GM23338 (cell line): Measurements from ENCODE around the gene FAM89B.
"Not testable (repeated sequence)": the region's sequence is repeated elsewhere in the genome, so short reads cannot be mapped to it uniquely, and the experiment has no call there.

Experiments
- CREB1 ChIP-seq: fragments of 250-450 bp; sonication (Bioruptor Pico); IDR thresholded peaks from 2 replicates; pipeline ENCODE4 v1.5.0; 2020; ENCODE audit warnings: low read depth, mild to moderate bottlenecking, moderate library complexity
- EZH2 ChIP-seq: fragments of 200-600 bp; sonication (generic); IDR thresholded peaks from one replicate; pipeline ENCODE4 v1.8.0; 2017; ENCODE audit warnings: antibody characterized with exemption, mild to moderate bottlenecking, low read depth; ENCODE audit not compliant: unreplicated experiment
- EZH2phosphoT487 ChIP-seq: fragments of 200-600 bp; sonication (generic); IDR thresholded peaks from one replicate; pipeline ENCODE4 v1.8.1; 2018; ENCODE audit warnings: antibody characterized with exemption; ENCODE audit not compliant: unreplicated experiment
- JUNB ChIP-seq: IDR thresholded peaks from one replicate; pipeline ENCODE4 v1.6.1; 2016; ENCODE audit warnings: antibody characterized with exemption; ENCODE audit not compliant: unreplicated experiment
- NANOG ChIP-seq: IDR thresholded peaks from 2 replicates; pipeline ENCODE4 v1.6.1; 2016; ENCODE audit warnings: antibody characterized with exemption, borderline replicate concordance
- POLR2AphosphoS5 ChIP-seq: IDR thresholded peaks from 2 replicates; pipeline ENCODE4 v1.6.1; 2016; ENCODE audit warnings: antibody characterized with exemption, low read depth
- REST ChIP-seq: IDR thresholded peaks from one replicate; pipeline ENCODE4 v1.6.1; 2018; ENCODE audit warnings: antibody characterized with exemption; ENCODE audit not compliant: unreplicated experiment
- STAT1 ChIP-seq: IDR thresholded peaks from one replicate; pipeline ENCODE4 v1.6.1; 2016; ENCODE audit warnings: antibody characterized with exemption; ENCODE audit not compliant: unreplicated experiment
- ZNF114 ChIP-seq: fragments of 250-450 bp; sonication (Bioruptor Pico); IDR thresholded peaks from 2 replicates; pipeline ENCODE4 v1.5.0; 2020; ENCODE audit warnings: mild to moderate bottlenecking, moderate library complexity
- ZNF331 ChIP-seq: fragments of 250-450 bp; sonication (Bioruptor Pico); IDR thresholded peaks from 2 replicates; pipeline ENCODE4 v1.5.0; 2020; ENCODE audit warnings: low read depth, mild to moderate bottlenecking, moderate library complexity
- TF ChIP-seq, protein P1 (sequence below), 2 experiments: fragments of 200-600 bp in 1 of 2; sonication (generic) in 1 of 2; conservative IDR thresholded peaks; 2 replicates each; pipeline versions ENCODE4 v1.5.1 to v1.6.1; 2016 to 2017; ENCODE audit warnings: antibody characterized with exemption in 2 of 2, low read depth in 2 of 2, mild to moderate bottlenecking in 2 of 2, moderate library complexity in 1 of 2
- TF ChIP-seq, protein P2 (sequence below): IDR thresholded peaks from 2 replicates; pipeline ENCODE4 v1.6.1; 2016; ENCODE audit warnings: antibody characterized with exemption
- TF ChIP-seq, protein P3 (sequence below): fragments of 250-450 bp; sonication (Bioruptor Pico); IDR thresholded peaks from 2 replicates; pipeline ENCODE4 v1.5.0; 2020; ENCODE audit warnings: mild to moderate bottlenecking, moderate library complexity

GRCh38 chr11:65522718-65523630 is 49.4 kb upstream of the FAM89B start:
- TF ChIP-seq, protein P1, sequence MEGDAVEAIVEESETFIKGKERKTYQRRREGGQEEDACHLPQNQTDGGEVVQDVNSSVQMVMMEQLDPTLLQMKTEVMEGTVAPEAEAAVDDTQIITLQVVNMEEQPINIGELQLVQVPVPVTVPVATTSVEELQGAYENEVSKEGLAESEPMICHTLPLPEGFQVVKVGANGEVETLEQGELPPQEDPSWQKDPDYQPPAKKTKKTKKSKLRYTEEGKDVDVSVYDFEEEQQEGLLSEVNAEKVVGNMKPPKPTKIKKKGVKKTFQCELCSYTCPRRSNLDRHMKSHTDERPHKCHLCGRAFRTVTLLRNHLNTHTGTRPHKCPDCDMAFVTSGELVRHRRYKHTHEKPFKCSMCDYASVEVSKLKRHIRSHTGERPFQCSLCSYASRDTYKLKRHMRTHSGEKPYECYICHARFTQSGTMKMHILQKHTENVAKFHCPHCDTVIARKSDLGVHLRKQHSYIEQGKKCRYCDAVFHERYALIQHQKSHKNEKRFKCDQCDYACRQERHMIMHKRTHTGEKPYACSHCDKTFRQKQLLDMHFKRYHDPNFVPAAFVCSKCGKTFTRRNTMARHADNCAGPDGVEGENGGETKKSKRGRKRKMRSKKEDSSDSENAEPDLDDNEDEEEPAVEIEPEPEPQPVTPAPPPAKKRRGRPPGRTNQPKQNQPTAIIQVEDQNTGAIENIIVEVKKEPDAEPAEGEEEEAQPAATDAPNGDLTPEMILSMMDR (conservative IDR thresholded peaks at IDR 0.05; ENCODE audit: low read depth in 2 of 2): not testable (repeated sequence)
- not testable (repeated sequence) for TF ChIP-seq EZH2phosphoT487; EZH2; POLR2AphosphoS5; REST; CREB1 (CRISPR knock-in tag); NANOG; STAT1; JUNB; ZNF114; ZNF331 (CRISPR knock-in tag)
- TF ChIP-seq, protein P2, sequence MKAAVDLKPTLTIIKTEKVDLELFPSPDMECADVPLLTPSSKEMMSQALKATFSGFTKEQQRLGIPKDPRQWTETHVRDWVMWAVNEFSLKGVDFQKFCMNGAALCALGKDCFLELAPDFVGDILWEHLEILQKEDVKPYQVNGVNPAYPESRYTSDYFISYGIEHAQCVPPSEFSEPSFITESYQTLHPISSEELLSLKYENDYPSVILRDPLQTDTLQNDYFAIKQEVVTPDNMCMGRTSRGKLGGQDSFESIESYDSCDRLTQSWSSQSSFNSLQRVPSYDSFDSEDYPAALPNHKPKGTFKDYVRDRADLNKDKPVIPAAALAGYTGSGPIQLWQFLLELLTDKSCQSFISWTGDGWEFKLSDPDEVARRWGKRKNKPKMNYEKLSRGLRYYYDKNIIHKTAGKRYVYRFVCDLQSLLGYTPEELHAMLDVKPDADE: not testable (repeated sequence)
- TF ChIP-seq, protein P3, sequence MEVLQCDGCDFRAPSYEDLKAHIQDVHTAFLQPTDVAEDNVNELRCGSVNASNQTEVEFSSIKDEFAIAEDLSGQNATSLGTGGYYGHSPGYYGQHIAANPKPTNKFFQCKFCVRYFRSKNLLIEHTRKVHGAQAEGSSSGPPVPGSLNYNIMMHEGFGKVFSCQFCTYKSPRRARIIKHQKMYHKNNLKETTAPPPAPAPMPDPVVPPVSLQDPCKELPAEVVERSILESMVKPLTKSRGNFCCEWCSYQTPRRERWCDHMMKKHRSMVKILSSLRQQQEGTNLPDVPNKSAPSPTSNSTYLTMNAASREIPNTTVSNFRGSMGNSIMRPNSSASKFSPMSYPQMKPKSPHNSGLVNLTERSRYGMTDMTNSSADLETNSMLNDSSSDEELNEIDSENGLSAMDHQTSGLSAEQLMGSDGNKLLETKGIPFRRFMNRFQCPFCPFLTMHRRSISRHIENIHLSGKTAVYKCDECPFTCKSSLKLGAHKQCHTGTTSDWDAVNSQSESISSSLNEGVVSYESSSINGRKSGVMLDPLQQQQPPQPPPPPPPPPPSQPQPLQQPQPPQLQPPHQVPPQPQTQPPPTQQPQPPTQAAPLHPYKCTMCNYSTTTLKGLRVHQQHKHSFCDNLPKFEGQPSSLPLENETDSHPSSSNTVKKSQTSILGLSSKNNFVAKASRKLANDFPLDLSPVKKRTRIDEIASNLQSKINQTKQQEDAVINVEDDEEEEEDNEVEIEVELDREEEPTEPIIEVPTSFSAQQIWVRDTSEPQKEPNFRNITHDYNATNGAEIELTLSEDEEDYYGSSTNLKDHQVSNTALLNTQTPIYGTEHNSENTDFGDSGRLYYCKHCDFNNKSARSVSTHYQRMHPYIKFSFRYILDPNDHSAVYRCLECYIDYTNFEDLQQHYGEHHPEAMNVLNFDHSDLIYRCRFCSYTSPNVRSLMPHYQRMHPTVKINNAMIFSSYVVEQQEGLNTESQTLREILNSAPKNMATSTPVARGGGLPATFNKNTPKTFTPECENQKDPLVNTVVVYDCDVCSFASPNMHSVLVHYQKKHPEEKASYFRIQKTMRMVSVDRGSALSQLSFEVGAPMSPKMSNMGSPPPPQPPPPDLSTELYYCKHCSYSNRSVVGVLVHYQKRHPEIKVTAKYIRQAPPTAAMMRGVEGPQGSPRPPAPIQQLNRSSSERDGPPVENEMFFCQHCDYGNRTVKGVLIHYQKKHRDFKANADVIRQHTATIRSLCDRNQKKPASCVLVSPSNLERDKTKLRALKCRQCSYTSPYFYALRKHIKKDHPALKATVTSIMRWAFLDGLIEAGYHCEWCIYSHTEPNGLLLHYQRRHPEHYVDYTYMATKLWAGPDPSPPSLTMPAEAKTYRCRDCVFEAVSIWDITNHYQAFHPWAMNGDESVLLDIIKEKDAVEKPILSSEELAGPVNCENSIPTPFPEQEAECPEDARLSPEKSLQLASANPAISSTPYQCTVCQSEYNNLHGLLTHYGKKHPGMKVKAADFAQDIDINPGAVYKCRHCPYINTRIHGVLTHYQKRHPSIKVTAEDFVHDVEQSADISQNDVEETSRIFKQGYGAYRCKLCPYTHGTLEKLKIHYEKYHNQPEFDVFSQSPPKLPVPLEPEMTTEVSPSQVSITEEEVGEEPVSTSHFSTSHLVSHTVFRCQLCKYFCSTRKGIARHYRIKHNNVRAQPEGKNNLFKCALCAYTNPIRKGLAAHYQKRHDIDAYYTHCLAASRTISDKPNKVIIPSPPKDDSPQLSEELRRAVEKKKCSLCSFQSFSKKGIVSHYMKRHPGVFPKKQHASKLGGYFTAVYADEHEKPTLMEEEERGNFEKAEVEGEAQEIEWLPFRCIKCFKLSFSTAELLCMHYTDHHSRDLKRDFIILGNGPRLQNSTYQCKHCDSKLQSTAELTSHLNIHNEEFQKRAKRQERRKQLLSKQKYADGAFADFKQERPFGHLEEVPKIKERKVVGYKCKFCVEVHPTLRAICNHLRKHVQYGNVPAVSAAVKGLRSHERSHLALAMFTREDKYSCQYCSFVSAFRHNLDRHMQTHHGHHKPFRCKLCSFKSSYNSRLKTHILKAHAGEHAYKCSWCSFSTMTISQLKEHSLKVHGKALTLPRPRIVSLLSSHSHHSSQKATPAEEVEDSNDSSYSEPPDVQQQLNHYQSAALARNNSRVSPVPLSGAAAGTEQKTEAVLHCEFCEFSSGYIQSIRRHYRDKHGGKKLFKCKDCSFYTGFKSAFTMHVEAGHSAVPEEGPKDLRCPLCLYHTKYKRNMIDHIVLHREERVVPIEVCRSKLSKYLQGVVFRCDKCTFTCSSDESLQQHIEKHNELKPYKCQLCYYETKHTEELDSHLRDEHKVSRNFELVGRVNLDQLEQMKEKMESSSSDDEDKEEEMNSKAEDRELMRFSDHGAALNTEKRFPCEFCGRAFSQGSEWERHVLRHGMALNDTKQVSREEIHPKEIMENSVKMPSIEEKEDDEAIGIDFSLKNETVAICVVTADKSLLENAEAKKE (CRISPR knock-in tag): not testable (repeated sequence)
